Subcutaneous adipose tissue (tissue), 4 donors: ENCODE results near the gene ANKRD10. TPM values are rescaled to one million over a fixed set of nuclear protein-coding genes. Genes with fewer than 3 reads are reported as not detected.

Experiments used
- total RNA-seq, 4 donors: library from RNA; depleted of rRNA; stranded (reverse); fragments of >200 nt; gene quantifications; one replicate each; pipeline ENCODE4 v1.1.0, GENCODE V29; 2016
- TF ChIP-seq, protein P1 (sequence below): fragments of 450-650 bp; IDR thresholded peaks from one replicate; pipeline ENCODE4 v1.5.1; 2016; ENCODE audit warnings: low read depth, mild to moderate bottlenecking, control low read depth, antibody characterized with exemption, moderate library complexity

ANKRD10 gene
- total RNA-seq, 4 donors from 2014 or later, result 118 to 170 (median 135) TPM

DNA sequence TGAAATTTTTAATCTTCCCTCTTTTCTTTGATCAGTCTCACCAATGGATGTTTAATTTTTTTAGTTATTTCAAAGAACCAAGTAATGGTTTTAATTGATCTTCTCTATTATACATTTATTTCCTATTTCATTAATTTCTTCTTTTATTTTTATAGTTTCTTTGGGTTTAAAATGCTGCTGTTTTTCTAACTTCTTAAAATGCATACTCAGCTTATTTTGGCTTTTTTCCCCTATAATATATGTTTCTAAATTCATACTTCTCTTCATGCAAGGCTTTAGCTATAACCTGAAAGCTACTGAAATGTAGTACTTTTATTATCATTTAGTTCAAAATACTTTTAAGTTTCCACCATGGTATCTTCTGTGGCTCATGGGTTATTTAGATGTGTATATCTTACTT, 53.9 kb downstream of the ANKRD10 start:
- TF ChIP-seq, protein P1, sequence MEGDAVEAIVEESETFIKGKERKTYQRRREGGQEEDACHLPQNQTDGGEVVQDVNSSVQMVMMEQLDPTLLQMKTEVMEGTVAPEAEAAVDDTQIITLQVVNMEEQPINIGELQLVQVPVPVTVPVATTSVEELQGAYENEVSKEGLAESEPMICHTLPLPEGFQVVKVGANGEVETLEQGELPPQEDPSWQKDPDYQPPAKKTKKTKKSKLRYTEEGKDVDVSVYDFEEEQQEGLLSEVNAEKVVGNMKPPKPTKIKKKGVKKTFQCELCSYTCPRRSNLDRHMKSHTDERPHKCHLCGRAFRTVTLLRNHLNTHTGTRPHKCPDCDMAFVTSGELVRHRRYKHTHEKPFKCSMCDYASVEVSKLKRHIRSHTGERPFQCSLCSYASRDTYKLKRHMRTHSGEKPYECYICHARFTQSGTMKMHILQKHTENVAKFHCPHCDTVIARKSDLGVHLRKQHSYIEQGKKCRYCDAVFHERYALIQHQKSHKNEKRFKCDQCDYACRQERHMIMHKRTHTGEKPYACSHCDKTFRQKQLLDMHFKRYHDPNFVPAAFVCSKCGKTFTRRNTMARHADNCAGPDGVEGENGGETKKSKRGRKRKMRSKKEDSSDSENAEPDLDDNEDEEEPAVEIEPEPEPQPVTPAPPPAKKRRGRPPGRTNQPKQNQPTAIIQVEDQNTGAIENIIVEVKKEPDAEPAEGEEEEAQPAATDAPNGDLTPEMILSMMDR, result no peak

DNA sequence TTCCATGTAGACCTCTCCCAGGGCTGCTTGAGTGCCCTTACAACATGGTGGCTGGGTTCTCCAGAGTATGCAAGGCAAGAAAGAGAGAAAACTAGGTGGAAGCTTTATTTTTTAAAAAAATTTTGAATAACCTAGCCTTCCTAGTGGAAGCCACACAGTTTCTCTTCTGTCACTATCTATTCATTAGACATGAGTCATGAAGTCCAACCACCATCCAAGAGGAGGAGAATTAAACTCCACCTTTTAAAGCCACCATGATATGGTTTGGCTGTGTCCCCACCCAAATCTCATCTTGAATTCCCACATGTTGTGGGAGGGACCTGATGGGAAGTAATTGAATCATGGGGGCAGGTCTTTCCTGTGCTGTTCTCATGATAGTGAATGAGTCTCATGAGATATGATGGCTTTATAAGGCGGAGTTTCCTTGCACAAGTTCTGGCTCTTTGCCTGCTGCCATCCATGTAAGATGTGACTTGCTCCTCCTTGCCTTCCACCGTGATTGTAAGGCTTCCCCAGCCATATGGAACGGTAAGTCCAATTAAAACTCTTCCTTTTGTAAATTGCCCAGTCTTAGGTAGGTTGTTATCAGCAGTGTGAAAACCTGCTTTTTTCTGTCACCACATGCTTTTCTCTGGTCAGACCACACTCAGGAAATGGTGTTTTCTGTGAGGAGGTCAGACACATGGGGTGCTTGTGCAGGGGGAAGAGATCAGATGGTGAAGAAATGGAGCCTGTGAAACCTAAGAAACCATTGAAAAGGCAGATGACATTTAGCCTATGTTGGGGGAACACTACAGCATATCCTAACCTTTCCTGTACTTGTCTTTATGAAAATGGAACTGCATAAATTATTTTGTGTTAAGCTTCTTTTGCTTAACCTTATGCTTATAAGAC, 57.7 kb downstream of the ANKRD10 start:
- TF ChIP-seq, protein P1, result no peak

DNA sequence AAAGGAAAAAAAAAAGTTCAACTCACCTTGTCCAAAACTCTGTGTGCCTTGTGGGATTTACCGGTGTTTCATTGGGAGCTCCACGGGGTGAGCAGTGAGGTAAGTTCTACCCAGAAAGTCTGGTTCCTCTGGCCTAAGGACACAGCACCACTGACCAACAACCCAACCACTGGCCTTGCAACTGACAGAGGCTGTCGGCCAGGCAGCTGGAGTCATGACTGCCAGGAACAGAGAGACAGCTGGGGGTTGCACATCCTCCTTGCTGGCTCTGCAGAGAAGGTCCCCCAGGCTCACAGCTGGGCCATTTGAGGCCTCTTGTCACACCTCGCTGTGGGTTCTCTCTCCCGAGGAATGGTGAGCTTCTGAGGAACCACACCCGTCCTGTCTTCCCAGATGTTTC, 59.5 kb downstream of the ANKRD10 start:
- TF ChIP-seq, protein P1, result no peak

DNA sequence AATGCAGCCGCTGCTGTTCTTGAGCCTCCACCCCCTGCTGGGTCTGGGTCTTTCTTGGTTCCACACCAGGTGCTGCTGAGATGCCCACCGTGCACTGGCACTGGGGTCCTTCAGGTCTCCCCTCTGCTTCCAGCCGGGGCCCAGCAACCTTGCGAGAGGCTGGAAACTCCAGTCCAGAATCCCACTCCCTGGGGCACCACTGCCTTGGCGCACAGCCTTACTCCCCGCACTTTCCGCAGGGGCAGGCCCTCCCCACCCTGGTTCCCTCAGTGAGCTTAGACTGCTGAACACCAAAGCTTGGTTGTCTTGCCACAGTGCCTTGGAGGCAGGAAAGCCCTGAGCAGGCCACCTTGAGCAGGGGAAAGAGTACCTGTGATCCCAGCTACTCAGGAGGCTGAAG, 60.0 kb downstream of the ANKRD10 start:
- TF ChIP-seq, protein P1, result no peak

DNA sequence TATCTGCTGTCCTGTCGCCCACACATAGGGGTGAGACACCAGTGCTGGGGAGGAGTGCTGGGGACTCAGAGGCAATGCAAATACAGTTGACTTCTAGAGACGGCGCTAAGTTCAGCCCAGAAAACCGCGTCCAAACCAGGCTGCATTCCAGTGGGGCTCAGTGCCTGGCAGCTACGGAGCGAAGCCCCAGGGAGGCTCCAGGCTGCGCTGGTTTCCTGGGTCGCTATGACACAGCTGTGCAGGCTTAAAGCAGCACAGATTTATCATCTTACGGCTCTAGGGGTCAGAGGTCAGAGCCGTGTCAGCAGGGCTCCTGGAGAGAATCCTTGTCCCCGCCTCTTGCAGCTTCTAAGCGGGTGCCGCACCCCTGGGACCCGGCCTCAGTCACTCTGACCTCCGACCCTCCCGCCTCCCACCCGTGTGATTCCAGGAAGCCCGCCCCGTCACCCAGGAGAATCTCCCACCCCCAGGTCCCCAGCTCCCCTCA, 61.6 kb downstream of the ANKRD10 start:
- TF ChIP-seq, protein P1, result no peak

DNA sequence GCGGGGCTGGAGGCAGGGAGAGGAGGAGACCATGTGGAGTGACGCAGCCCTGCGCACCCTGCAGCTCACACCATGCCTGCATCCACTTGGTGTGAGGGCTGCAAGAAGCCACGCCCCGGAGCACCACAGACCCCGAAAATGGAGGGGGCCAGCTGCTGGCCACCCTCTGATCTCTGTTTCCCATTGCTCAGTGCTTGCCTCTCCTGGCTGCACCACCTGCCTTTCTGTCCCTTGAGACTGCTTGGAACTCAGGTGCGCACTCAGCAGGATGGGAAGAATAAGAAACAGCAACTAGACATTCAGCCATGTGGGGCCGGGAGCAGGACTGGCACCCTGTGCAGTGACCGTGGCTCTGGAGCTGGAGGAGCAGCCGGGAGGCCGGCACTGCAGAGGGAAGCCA, 64.0 kb downstream of the ANKRD10 start:
- TF ChIP-seq, protein P1, result no peak

DNA sequence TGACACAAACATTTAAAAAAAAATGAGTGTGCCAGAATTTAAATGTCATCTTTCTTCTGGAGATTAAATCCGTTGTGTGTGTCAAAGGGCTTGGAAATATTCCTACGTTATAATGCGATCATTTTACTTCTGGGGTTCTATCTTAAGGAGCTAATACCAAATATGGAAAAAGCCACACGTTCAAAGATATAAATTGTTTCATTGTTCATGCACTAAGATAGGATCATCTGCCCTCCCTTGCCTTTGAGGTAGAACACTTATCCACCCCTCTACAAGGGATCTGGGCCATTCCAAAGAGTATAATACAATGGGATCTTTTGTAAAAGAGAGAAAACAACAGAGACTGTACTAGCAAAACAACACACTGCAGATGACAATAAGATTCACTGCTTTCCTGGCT, 64.9 kb downstream of the ANKRD10 start:
- TF ChIP-seq, protein P1, result no peak
